Mucosa of rectum (tissue), 2 donors: ENCODE measurements around the gene TP53I11.
A peak's percentile ranks its signal among the peaks of the same experiment; 100 is the strongest.

Source experiments
- H3K27ac ChIP-seq, 2 donors: one replicate each; pipeline ENCODE4 v1.7.0; 2013; ENCODE audit warnings: inconsistent platforms in 2 of 2, low read depth in 2 of 2, low read length in 2 of 2
- H3K27me3 ChIP-seq, 2 donors: one replicate each; pipeline ENCODE4 v1.7.0; 2013; ENCODE audit warnings: low read length in 2 of 2; ENCODE audit not compliant: control insufficient read depth in 2 of 2, insufficient read depth in 2 of 2
- H3K36me3 ChIP-seq, 2 donors: one replicate each; pipeline ENCODE4 v1.7.0; 2013; ENCODE audit warnings: low read length in 2 of 2; ENCODE audit not compliant: control insufficient read depth in 2 of 2, insufficient read depth in 2 of 2
- H3K4me1 ChIP-seq, 2 donors: one replicate each; pipeline ENCODE4 v1.7.0; 2013; ENCODE audit warnings: low read length in 2 of 2, mild to moderate bottlenecking in 1 of 2; ENCODE audit not compliant: control insufficient read depth in 2 of 2, insufficient read depth in 2 of 2
- H3K4me3 ChIP-seq, 2 donors: one replicate each; pipeline ENCODE4 v1.7.0; 2013; ENCODE audit warnings: low read length in 2 of 2
- H3K9ac ChIP-seq, 2 donors: one replicate each; pipeline ENCODE4 v1.7.0; 2013; ENCODE audit warnings: low read length in 2 of 2, low read depth in 1 of 2, mild to moderate bottlenecking in 1 of 2
- H3K9me3 ChIP-seq, 2 donors: one replicate each; pipeline ENCODE4 v1.7.0; 2013; ENCODE audit warnings: low read length in 2 of 2; ENCODE audit not compliant: control insufficient read depth in 2 of 2
- donor health status: healthy.
- donor health status: Normal muscosa, but diverticular disease.

TP53I11 gene

GRCh38 chr11:44950625-44951476 lies at the start of gene TP53I11:
TSS of gene TP53I11 (minus strand) at chr11:44950883. CDS start at chr11:44938335, 12,548 bp downstream.
- Histone ChIP-seq H3K27ac (peak within 1 kb of the TSS; percentile 90 to 91), H3K4me1 (peaks cover 19 to 41% of the 10 kb centered on the region in 2 donors), H3K36me3 (peaks cover 3 to 7% of the 10 kb centered on the region in 2 donors), H3K9me3 (no peaks in the 10 kb centered on the region), H3K27me3 (no peaks in the 10 kb centered on the region), H3K4me3 (peak within 1 kb of the TSS; percentile 80 to 81), H3K9ac (peak within 1 kb of the TSS; percentile 72 to 86)

GRCh38 chr11:44999068-44999467 lies 48.4 kb upstream of the TP53I11 start:
- H3K9ac ChIP-seq = no peak overlapping the region
- H3K4me3 ChIP-seq = no peak overlapping the region
- H3K9me3 ChIP-seq = no peaks in the 10 kb centered on the region
- no peaks in the 10 kb centered on the region for H3K36me3 ChIP-seq
- H3K27me3 ChIP-seq = no peaks in the 10 kb centered on the region
- H3K4me1 ChIP-seq = no peaks in the 10 kb centered on the region
- no peak overlapping the region for H3K27ac ChIP-seq

- Histone ChIP-seq H3K9me3 (no peaks in the 10 kb centered on the region), H3K27ac (no peak overlapping the region), H3K27me3 (no peaks in the 10 kb centered on the region), H3K9ac (no peak overlapping the region), H3K4me1 (no peaks in the 10 kb centered on the region), H3K36me3 (no peaks in the 10 kb centered on the region), H3K4me3 (no peak overlapping the region)
Observed at GRCh38 chr11:44998051-44998450, 47.4 kb upstream of the TP53I11 start.

- Histone ChIP-seq H3K4me1 (no peaks in the 10 kb centered on the region), H3K27ac (no peak overlapping the region), H3K36me3 (no peaks in the 10 kb centered on the region), H3K4me3 (no peak overlapping the region), H3K9ac (no peak overlapping the region), H3K9me3 (no peaks in the 10 kb centered on the region), H3K27me3 (no peaks in the 10 kb centered on the region)
Observed at GRCh38 chr11:44997566-44997965, 46.9 kb upstream of the TP53I11 start.

GRCh38 chr11:44994753-44995152 lies 44.1 kb upstream of the TP53I11 start:
- H3K4me3 ChIP-seq = no peak overlapping the region

GRCh38 chr11:44993971-44994704 lies 43.5 kb upstream of the TP53I11 start:
- Histone ChIP-seq H3K36me3 (no peaks in the 10 kb centered on the region), H3K27me3 (no peaks in the 10 kb centered on the region), H3K9me3 (no peaks in the 10 kb centered on the region), H3K4me1 (no peaks in the 10 kb centered on the region), H3K9ac (no peak overlapping the region), H3K4me3 (no peak overlapping the region), H3K27ac (no peak overlapping the region)

More at GRCh38 chr11:44994753-44995152, 44.1 kb upstream of the TP53I11 start:
- H3K4me1 ChIP-seq = no peaks in the 10 kb centered on the region
- H3K27me3 ChIP-seq = no peaks in the 10 kb centered on the region
- no peaks in the 10 kb centered on the region for H3K36me3 ChIP-seq
- no peak overlapping the region for H3K27ac ChIP-seq
- H3K9ac ChIP-seq = no peak overlapping the region
- no peaks in the 10 kb centered on the region for H3K9me3 ChIP-seq

- Histone ChIP-seq H3K27ac (no peak overlapping the region), H3K4me1 (no peaks in the 10 kb centered on the region)
Observed at GRCh38 chr11:44992774-44993173, 42.1 kb upstream of the TP53I11 start.

GRCh38 chr11:44992181-44992582 lies 41.5 kb upstream of the TP53I11 start:
- Histone ChIP-seq H3K27ac (no peak overlapping the region), H3K9ac (no peak overlapping the region), H3K4me1 (no peaks in the 10 kb centered on the region), H3K27me3 (no peaks in the 10 kb centered on the region), H3K4me3 (no peak overlapping the region), H3K9me3 (no peaks in the 10 kb centered on the region), H3K36me3 (no peaks in the 10 kb centered on the region)

More at GRCh38 chr11:44992774-44993173, 42.1 kb upstream of the TP53I11 start:
- H3K36me3 ChIP-seq = no peaks in the 10 kb centered on the region
- H3K4me3 ChIP-seq = no peak overlapping the region
- no peaks in the 10 kb centered on the region for H3K27me3 ChIP-seq
- H3K9me3 ChIP-seq = no peaks in the 10 kb centered on the region
- H3K9ac ChIP-seq = no peak overlapping the region

GRCh38 chr11:44990665-44991064 lies 40.0 kb upstream of the TP53I11 start:
- no peak overlapping the region for H3K9ac ChIP-seq
- no peaks in the 10 kb centered on the region for H3K9me3 ChIP-seq
- H3K4me3 ChIP-seq = no peak overlapping the region
- no peaks in the 10 kb centered on the region for H3K36me3 ChIP-seq
- no peaks in the 10 kb centered on the region for H3K27me3 ChIP-seq
- H3K4me1 ChIP-seq = no peaks in the 10 kb centered on the region
- no peak overlapping the region for H3K27ac ChIP-seq
